BLaER1 (cell line): ENCODE results near the gene MYO15A.
A peak's percentile ranks its signal among the peaks of the same experiment; 100 is the strongest.

Experiments
- H3K27ac ChIP-seq: shearing (Covaris generic); formaldehyde crosslinking; 2 replicates; pipeline ENCODE4 v1.8.1; 2022
- H3K27me3 ChIP-seq: shearing (Covaris generic); formaldehyde crosslinking; 2 replicates; pipeline ENCODE4 v1.8.1; 2022
- H3K36me3 ChIP-seq: shearing (Covaris generic); formaldehyde crosslinking; 2 replicates; pipeline ENCODE4 v1.8.1; 2022
- H3K4me1 ChIP-seq: shearing (Covaris generic); formaldehyde crosslinking; 2 replicates; pipeline ENCODE4 v1.8.1; 2022
- H3K4me2 ChIP-seq: shearing (Covaris generic); formaldehyde crosslinking; 2 replicates; pipeline ENCODE4 v1.8.1; 2022
- H3K4me3 ChIP-seq: shearing (Covaris generic); formaldehyde crosslinking; 2 replicates; pipeline ENCODE4 v1.8.1; 2022
- H3K9ac ChIP-seq: shearing (Covaris generic); formaldehyde crosslinking; 2 replicates; pipeline ENCODE4 v1.8.1; 2022
- H3K9me3 ChIP-seq: shearing (Covaris generic); formaldehyde crosslinking; 2 replicates; pipeline ENCODE4 v1.8.1; 2022
- H4K20me1 ChIP-seq: shearing (Covaris generic); formaldehyde crosslinking; 2 replicates; pipeline ENCODE4 v1.8.1; 2022
- Cebpa-rat ChIP-seq: shearing (Covaris generic); IDR thresholded peaks from 2 replicates; pipeline ENCODE4 v1.8.1; 2022

Gene MYO15A

DNA sequence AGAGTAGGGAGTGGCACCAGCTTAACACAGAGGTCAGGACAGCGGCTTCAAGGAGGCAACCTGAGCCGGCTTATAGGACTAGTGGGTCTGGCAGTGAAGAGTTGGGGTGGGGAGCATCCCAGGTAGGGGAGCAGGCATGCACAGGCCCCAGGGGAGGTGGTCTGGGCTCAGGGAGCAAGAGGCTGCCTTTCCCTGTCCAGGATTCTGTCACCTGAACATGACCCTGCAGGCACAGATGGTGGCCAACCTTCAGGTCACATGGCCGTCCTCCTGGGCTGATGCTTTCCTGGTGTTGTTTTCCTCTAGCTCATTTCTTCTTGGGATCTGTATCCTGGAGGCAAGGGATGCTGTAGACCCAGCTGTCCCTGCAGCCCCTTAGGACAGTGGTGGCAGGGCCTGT, 3.5 kb upstream of the MYO15A start:
- Histone ChIP-seq H3K36me3 (peaks cover 48% of the 10 kb centered on the region), H4K20me1 (peaks cover 31% of the 10 kb centered on the region), H3K9ac (no peak overlapping the region), H3K4me3 (no peak overlapping the region), H3K27ac (0 out of 2 replicates have a peak overlapping the region, but pooled peaks have one; percentile 27), H3K9me3 (no peaks in the 10 kb centered on the region), H3K4me2 (no peak overlapping the region), H3K27me3 (no peaks in the 10 kb centered on the region), H3K4me1 (peaks cover 74% of the 10 kb centered on the region)
- no peak for TF ChIP-seq Cebpa-rat

DNA sequence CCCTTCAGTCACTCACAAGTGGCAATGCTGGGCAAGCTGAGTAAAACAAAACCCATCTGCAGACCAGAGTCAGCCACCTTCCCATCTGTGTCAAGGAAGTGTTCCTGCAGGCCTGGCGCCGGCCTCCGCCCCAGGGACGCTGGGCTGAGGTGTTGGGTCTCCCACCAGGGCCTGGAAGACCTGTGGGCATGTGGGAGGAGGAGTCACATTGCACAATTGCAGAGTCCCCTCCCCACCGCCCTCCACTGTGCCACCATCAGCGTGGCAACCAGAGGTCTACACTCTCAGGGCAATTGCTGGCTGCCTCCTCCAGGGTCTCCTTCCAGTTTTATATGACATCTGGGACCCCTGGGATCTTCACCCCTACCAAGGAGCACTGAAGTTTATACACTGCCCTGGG, 3.0 kb upstream of the MYO15A start:
- 0 out of 2 replicates have a peak overlapping the region, but pooled peaks have one; percentile 10 for H3K9ac ChIP-seq

DNA sequence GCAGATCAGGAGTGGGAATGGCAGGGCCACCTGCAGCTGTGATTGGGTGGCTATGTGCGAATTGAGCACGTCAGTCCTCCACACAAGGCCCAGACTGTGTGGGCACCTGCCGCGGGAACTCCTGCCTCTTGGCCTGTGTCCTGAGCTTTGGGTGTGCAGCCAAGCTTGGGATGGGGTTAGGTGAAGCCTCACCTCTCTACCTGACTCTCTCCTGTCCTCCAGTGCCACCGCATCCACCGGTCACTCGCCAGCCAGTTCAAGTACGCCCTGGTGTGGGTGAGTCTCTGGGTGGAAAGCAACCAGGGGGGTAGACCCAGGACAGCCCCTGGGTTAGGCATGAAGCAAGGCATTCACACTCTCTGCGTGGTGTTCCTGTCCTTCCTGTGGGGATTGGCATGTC, 2.3 kb upstream of the MYO15A start:
- peaks cover 63% of the 10 kb centered on the region for H3K4me1 ChIP-seq
- no peaks in the 10 kb centered on the region for H3K9me3 ChIP-seq
- peaks cover 36% of the 10 kb centered on the region for H3K36me3 ChIP-seq
- no peak overlapping the region for H3K9ac ChIP-seq
- no peak overlapping the region for H3K4me3 ChIP-seq
- no peaks in the 10 kb centered on the region for H3K27me3 ChIP-seq
- TF ChIP-seq Cebpa-rat, result no peak
- H3K4me2 ChIP-seq, result no peak overlapping the region
- H4K20me1 ChIP-seq, result peaks cover 19% of the 10 kb centered on the region
- H3K27ac ChIP-seq, result 0 out of 2 replicates have a peak overlapping the region, but pooled peaks have one; percentile 5

More for the DNA sequence above, 3.0 kb upstream of the MYO15A start:
- H3K4me3 ChIP-seq, result no peak overlapping the region
- H3K36me3 ChIP-seq, result peaks cover 42% of the 10 kb centered on the region
- 0 out of 2 replicates have a peak overlapping the region, but pooled peaks have one; percentile 27 for H3K27ac ChIP-seq
- H3K4me1 ChIP-seq, result peaks cover 69% of the 10 kb centered on the region
- H3K9me3 ChIP-seq, result no peaks in the 10 kb centered on the region
- H3K27me3 ChIP-seq, result no peaks in the 10 kb centered on the region
- peaks cover 25% of the 10 kb centered on the region for H4K20me1 ChIP-seq
- no peak overlapping the region for H3K4me2 ChIP-seq
- no peak for TF ChIP-seq Cebpa-rat

DNA sequence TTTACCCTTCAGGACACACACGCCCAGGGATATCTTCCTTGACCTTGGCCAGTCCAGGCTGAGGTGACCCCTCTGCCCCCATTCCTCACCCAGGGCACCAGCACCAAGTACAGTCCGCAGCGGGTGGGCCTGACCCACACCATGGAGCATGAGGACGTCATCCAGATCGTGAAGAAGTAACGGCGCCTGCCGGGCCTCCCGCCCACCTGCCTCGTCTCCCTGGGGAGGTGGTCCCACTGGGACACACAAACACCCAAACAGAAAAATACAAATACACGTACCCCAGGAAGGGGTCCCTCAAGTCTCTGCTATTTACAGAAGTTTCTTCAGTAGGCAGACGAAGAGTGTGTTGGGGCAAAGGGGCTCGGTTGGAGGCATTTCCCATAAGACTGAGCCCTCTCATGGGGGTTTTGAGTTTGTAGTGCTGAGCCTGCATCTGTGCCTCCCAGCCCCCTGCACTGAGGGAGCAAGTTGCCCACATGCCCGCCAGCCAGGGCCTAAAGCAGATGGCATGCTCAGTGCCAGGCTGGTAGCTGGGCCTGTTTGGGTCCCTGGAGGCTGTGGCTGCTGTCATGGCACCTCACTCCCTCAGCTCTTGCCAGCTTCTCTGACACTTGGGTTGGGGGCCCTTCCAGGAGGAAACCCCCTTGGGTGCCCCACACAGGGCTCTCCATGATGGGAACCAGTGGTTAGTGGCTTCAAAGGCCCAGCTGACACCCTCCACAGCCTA, 1.3 kb upstream of the MYO15A start:
- Histone ChIP-seq H3K27me3 (no peaks in the 10 kb centered on the region), H3K9ac (peak overlapping the region; percentile 57), H3K4me3 (no peak overlapping the region), H3K4me2 (peak overlapping the region; percentile 66), H4K20me1 (peaks cover 9% of the 10 kb centered on the region), H3K9me3 (no peaks in the 10 kb centered on the region), H3K27ac (peak overlapping the region; percentile 79), H3K36me3 (peaks cover 27% of the 10 kb centered on the region), H3K4me1 (peaks cover 53% of the 10 kb centered on the region)
- no peak for TF ChIP-seq Cebpa-rat

DNA sequence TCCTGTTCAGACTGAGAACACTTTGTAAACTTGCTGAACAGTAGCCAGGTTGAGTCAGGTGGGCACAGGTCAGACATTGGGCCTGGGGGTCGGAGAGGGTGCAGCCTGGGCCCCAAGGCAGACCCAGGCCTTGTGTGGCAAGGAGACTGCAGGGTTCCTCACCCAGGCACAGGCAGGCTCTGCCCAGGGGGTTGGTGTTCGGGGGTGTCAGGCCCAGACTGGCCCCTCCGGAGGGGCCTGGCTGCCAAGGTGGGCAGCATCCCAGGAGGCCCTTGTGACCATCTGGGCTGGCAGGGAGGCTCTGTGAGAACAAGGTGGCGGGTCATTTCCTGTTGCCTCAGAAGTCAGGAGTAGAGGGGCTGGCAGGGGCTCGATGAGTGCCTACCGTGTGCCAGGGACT, 585 bp upstream of the MYO15A start:
- H3K4me2 ChIP-seq, result peak overlapping the region; percentile 66
- no peaks in the 10 kb centered on the region for H3K27me3 ChIP-seq
- H4K20me1 ChIP-seq, result peaks cover 6% of the 10 kb centered on the region
- peaks cover 27% of the 10 kb centered on the region for H3K36me3 ChIP-seq
- H3K27ac ChIP-seq, result peak overlapping the region; percentile 79
- no peak for TF ChIP-seq Cebpa-rat
- H3K9me3 ChIP-seq, result no peaks in the 10 kb centered on the region
- H3K4me3 ChIP-seq, result no peak overlapping the region
- H3K4me1 ChIP-seq, result peaks cover 47% of the 10 kb centered on the region
- peak overlapping the region; percentile 57 for H3K9ac ChIP-seq

DNA sequence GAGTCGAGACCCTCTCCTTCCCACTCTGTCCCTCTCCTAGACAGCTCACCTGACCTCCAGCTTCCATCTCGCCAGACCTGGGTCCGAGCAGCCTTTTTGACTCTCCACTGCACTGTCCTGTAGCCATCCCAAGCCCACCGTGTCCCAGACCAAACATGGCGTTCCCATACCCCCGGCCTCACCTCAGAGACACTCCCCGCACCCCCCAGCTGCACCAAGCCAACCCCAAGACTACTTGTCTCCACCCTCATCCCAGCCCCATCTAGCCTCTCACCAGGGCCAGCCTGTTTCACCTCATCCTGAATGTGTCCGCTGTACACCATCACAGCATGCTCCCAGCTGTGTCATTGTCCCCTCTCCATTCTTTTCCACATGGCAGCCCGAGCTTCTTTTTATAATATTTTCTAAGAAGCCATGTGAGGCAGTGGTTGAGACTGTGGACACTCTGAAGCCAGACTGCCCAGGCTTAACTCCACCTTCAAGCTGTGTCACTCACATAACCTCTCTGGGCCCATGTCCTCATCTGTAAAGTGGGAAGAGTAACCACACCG, 1.5 kb downstream of the MYO15A start:
- Histone ChIP-seq H3K27ac (no peak overlapping the region), H3K36me3 (peaks cover 13% of the 10 kb centered on the region), H3K9me3 (no peaks in the 10 kb centered on the region), H3K9ac (no peak overlapping the region), H3K4me3 (no peak overlapping the region), H3K4me2 (no peak overlapping the region), H3K27me3 (no peaks in the 10 kb centered on the region), H3K4me1 (peaks cover 50% of the 10 kb centered on the region), H4K20me1 (no peaks in the 10 kb centered on the region)
- no peak for TF ChIP-seq Cebpa-rat

DNA sequence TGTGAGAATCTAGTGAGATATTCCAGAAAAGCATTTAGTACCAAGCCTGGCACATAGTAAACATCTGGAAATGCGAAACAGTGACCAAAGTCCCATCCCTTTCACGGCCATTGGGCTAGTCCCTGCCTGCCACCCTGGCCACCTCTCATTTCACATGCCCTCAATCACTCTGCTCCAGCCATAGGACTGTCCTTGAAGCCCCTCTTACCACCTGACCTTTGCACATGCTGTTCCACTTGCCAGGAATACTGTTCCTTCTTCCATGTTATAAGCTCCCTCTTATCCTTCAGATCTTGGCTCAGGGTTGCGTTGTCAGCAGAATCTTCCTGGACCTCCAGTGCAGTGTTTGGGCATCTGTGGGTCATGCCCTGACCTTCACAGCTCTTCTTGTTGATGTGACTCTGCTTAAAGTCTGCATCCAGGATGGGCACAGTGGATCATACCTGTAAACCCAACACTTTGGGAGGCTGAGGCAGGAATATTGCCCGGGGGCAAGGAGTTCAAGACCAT, 2.1 kb downstream of the MYO15A start:
- Histone ChIP-seq H3K36me3 (peaks cover 8% of the 10 kb centered on the region), H3K27ac (no peak overlapping the region), H3K4me1 (peaks cover 47% of the 10 kb centered on the region), H3K4me3 (no peak overlapping the region), H3K9ac (no peak overlapping the region), H3K27me3 (no peaks in the 10 kb centered on the region), H3K4me2 (no peak overlapping the region), H4K20me1 (no peaks in the 10 kb centered on the region), H3K9me3 (no peaks in the 10 kb centered on the region)
- no peak for TF ChIP-seq Cebpa-rat

DNA sequence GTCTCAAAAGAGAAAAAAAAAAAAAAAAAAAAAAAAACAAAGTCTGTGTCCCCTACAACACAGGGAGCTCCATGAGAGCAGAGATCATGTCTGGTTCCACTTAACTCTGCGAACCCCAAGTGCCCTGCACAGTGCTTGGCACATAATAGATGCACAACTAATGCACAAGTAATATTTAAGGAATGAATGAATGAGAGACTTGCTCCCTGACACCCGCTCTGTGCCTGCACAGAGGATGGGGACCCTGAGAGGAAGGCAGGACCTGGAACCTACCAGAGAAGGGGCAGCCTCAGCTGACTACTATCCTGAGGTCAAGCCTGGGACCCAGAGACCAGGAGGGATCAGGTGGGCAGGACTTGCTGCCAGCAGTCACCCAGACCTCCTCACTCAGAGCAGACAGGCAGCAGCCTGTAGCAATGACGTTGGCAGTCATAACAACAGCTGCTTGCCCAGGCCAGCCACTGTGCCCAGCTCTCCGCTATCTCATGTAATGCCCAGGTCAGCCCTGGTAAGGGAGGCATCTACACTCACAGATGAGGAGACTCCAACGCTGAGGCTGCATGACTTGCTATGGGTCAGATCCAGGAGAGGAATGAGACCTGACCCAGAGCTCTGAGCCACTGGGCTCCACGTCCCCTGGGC, 2.9 kb downstream of the MYO15A start:
- Histone ChIP-seq H3K4me3 (no peak overlapping the region), H3K27ac (no peak overlapping the region), H3K4me2 (no peak overlapping the region), H3K4me1 (peaks cover 40% of the 10 kb centered on the region), H3K27me3 (no peaks in the 10 kb centered on the region), H3K9ac (no peak overlapping the region), H3K9me3 (no peaks in the 10 kb centered on the region), H3K36me3 (peaks cover under 1% of the 10 kb centered on the region; the same call in 1 of the 2 replicates), H4K20me1 (no peaks in the 10 kb centered on the region)
- TF ChIP-seq Cebpa-rat, result no peak

DNA sequence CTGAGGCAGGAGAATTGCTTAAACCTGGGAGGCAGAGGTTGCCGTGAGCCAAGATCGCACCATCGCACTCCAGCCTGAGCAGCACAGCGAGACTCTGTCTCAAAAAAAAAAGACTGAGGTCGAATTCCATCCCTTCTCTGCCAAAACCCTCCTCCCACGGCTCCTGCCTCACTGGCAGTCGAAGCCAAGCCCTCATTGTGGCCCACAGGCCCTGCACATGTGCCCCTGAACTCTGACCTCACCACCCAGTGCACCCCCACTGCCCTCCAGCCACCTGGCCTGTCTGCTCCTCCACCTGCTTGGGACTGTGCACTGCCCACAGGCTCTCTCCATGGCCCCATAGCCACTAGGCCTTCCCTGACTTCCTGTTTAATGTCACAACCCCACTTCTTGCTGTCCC, 7.0 kb downstream of the MYO15A start:
- no peak for TF ChIP-seq Cebpa-rat
- H3K9ac ChIP-seq, result no peak overlapping the region
- H3K4me1 ChIP-seq, result peaks cover 18% of the 10 kb centered on the region
- no peak overlapping the region for H3K27ac ChIP-seq
- no peaks in the 10 kb centered on the region for H3K36me3 ChIP-seq
- H4K20me1 ChIP-seq, result no peaks in the 10 kb centered on the region
- H3K4me2 ChIP-seq, result no peak overlapping the region
- H3K9me3 ChIP-seq, result peaks cover 23% of the 10 kb centered on the region
- no peak overlapping the region for H3K4me3 ChIP-seq
- H3K27me3 ChIP-seq, result no peaks in the 10 kb centered on the region

DNA sequence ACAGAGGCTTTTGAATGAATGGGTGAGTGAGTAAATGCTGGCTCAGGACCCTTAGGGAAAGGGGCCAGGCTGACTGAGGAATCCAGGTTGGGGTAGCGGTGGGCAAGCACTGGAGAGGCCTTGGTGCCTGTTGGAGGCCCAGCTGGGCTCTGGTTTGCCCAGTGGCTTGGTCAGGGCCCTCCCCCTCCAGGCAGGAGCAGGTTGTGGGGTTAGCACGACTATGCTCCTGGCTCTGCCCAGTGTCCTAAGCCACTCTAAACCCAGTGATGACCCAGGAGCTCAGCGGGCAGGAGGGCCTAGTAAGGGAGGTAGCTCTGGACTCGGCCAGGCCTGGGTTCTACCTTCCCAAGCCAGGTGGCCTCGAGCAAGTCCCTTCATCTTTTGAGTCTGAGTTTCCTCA, 7.5 kb downstream of the MYO15A start:
- Histone ChIP-seq H3K4me3 (no peak overlapping the region), H3K4me1 (peaks cover 18% of the 10 kb centered on the region), H3K27ac (no peak overlapping the region), H3K9ac (no peak overlapping the region), H3K36me3 (no peaks in the 10 kb centered on the region), H4K20me1 (no peaks in the 10 kb centered on the region), H3K9me3 (peaks cover 28% of the 10 kb centered on the region), H3K27me3 (no peaks in the 10 kb centered on the region), H3K4me2 (no peak overlapping the region)
- TF ChIP-seq Cebpa-rat, result no peak
